ENCODE measurements around the gene TUBGCP2.

TUBGCP2 gene

DNA sequence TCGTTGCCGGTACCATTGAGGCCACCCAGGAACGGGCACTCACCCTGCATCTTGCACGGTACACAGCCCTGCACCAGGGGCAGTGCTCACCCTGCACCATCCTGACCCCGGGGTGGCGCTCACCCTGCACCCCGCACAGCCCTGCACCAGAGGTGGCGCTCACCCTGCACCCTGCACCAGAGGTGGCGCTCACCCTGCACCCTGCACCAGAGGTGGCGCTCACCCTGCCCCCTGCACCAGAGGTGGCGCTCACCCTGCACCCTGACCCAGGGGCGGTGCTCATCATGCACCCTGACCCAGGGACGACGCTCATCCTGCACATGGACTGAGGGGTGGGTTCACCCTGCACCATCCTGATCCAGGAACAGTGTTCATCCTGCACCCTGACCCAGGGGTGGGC, 6.4 kb downstream of the TUBGCP2 start:
- Histone ChIP-seq H3K9me3 (ENCODE audit: control insufficient read depth, insufficient read depth, low read depth, low read length) (no peaks in the 10 kb centered on the region), H3K4me3 (ENCODE audit: low read depth, low read length) (no peak overlapping the region), H3K36me3 (ENCODE audit: control insufficient read depth in 2 of 2, insufficient read depth in 1 of 2, low read length in 2 of 2) (peaks cover 18 to 69% of the 10 kb centered on the region in 2 experiments; a peak in 2 of 3 replicates), H3K27ac (ENCODE audit: extremely low read depth, low read depth, low read length) (no peak overlapping the region), H3K4me1 (ENCODE audit: control insufficient read depth, insufficient read depth, low read length) (no peaks in the 10 kb centered on the region)
- TF ChIP-seq, protein P1, sequence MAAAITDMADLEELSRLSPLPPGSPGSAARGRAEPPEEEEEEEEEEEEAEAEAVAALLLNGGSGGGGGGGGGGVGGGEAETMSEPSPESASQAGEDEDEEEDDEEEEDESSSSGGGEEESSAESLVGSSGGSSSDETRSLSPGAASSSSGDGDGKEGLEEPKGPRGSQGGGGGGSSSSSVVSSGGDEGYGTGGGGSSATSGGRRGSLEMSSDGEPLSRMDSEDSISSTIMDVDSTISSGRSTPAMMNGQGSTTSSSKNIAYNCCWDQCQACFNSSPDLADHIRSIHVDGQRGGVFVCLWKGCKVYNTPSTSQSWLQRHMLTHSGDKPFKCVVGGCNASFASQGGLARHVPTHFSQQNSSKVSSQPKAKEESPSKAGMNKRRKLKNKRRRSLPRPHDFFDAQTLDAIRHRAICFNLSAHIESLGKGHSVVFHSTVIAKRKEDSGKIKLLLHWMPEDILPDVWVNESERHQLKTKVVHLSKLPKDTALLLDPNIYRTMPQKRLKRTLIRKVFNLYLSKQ (tag by site-specific recombination; IDR thresholded peaks at IDR 0.05; ENCODE audit: borderline replicate concordance): no peak
- TF ChIP-seq SALL2 (tag by site-specific recombination; IDR thresholded peaks at IDR 0.05; ENCODE audit: borderline replicate concordance) (no peak), ZSCAN30 (tag by site-specific recombination; IDR thresholded peaks at IDR 0.05) (no peak), BCL11A (tag by site-specific recombination; IDR thresholded peaks at IDR 0.05; ENCODE audit: low read depth) (no peak)
- TF ChIP-seq, protein P2, sequence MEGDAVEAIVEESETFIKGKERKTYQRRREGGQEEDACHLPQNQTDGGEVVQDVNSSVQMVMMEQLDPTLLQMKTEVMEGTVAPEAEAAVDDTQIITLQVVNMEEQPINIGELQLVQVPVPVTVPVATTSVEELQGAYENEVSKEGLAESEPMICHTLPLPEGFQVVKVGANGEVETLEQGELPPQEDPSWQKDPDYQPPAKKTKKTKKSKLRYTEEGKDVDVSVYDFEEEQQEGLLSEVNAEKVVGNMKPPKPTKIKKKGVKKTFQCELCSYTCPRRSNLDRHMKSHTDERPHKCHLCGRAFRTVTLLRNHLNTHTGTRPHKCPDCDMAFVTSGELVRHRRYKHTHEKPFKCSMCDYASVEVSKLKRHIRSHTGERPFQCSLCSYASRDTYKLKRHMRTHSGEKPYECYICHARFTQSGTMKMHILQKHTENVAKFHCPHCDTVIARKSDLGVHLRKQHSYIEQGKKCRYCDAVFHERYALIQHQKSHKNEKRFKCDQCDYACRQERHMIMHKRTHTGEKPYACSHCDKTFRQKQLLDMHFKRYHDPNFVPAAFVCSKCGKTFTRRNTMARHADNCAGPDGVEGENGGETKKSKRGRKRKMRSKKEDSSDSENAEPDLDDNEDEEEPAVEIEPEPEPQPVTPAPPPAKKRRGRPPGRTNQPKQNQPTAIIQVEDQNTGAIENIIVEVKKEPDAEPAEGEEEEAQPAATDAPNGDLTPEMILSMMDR (tag by site-specific recombination; IDR thresholded peaks at IDR 0.05): peak; percentile 24; the same call in 1 of the 2 replicates
- TF ChIP-seq, protein P3, sequence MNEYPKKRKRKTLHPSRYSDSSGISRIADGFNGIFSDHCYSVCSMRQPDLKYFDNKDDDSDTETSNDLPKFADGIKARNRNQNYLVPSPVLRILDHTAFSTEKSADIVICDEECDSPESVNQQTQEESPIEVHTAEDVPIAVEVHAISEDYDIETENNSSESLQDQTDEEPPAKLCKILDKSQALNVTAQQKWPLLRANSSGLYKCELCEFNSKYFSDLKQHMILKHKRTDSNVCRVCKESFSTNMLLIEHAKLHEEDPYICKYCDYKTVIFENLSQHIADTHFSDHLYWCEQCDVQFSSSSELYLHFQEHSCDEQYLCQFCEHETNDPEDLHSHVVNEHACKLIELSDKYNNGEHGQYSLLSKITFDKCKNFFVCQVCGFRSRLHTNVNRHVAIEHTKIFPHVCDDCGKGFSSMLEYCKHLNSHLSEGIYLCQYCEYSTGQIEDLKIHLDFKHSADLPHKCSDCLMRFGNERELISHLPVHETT (tag by site-specific recombination; IDR thresholded peaks at IDR 0.05): no peak
- CTCF ChIA-PET: no interaction called here
- POLR2A ChIA-PET: interaction anchor here (1.7 kb wide), 1 partner anchor 39 kb away, joined by 3 read pairs; no protein-coding TSS in a partner anchor

DNA sequence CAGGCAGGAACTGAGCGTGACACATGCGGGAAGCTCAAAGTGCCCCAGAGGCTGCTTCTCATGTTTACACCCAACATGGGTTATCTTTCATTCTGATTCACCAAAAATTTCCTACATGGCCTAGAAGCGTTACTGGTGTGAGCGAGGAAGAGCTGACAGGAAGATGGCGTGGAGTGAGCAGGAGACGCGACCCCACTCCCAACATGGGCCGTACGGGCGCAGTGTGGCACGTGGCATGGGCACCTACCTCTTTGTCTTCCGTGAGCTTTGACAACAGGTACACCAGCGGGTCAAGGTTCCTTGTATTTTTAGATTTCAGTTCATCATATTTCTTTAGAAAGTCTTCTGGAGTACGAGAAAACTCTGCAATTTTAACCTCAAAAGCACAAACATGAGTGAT, 8.9 kb downstream of the TUBGCP2 start:
- TF ChIP-seq ZNF621 (tag by site-specific recombination; IDR thresholded peaks at IDR 0.05) (no peak), ZNF24 (tag by site-specific recombination; IDR thresholded peaks at IDR 0.05) (no peak), ZNF132 (tag by site-specific recombination; IDR thresholded peaks at IDR 0.05; ENCODE audit: borderline replicate concordance) (no peak), ZNF623 (tag by site-specific recombination; IDR thresholded peaks at IDR 0.05) (no peak), ZNF19 (tag by site-specific recombination; IDR thresholded peaks at IDR 0.05; ENCODE audit: low read depth) (no peak), ZNF140 (tag by site-specific recombination; IDR thresholded peaks at IDR 0.05) (no peak)
- TF ChIP-seq, protein P4, sequence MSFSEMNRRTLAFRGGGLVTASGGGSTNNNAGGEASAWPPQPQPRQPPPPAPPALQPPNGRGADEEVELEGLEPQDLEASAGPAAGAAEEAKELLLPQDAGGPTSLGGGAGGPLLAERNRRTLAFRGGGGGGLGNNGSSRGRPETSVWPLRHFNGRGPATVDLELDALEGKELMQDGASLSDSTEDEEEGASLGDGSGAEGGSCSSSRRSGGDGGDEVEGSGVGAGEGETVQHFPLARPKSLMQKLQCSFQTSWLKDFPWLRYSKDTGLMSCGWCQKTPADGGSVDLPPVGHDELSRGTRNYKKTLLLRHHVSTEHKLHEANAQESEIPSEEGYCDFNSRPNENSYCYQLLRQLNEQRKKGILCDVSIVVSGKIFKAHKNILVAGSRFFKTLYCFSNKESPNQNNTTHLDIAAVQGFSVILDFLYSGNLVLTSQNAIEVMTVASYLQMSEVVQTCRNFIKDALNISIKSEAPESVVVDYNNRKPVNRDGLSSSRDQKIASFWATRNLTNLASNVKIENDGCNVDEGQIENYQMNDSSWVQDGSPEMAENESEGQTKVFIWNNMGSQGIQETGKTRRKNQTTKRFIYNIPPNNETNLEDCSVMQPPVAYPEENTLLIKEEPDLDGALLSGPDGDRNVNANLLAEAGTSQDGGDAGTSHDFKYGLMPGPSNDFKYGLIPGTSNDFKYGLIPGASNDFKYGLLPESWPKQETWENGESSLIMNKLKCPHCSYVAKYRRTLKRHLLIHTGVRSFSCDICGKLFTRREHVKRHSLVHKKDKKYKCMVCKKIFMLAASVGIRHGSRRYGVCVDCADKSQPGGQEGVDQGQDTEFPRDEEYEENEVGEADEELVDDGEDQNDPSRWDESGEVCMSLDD (tag by site-specific recombination; IDR thresholded peaks at IDR 0.05): no peak
- TF ChIP-seq, protein P5, sequence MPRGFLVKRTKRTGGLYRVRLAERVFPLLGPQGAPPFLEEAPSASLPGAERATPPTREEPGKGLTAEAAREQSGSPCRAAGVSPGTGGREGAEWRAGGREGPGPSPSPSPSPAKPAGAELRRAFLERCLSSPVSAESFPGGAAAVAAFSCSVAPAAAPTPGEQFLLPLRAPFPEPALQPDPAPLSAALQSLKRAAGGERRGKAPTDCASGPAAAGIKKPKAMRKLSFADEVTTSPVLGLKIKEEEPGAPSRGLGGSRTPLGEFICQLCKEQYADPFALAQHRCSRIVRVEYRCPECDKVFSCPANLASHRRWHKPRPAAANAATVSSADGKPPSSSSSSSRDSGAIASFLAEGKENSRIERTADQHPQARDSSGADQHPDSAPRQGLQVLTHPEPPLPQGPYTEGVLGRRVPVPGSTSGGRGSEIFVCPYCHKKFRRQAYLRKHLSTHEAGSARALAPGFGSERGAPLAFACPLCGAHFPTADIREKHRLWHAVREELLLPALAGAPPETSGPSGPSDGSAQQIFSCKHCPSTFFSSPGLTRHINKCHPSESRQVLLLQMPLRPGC (tag by site-specific recombination; IDR thresholded peaks at IDR 0.05): no peak
- TF ChIP-seq, protein P3 (tag by site-specific recombination; IDR thresholded peaks at IDR 0.05): no peak
- peaks cover 28 to 86% of the 10 kb centered on the region in 2 experiments; a peak in 2 of 3 replicates for H3K36me3 ChIP-seq (ENCODE audit: control insufficient read depth in 2 of 2, insufficient read depth in 1 of 2, low read length in 2 of 2)
- ChIA-PET CTCF (interaction anchor here (1.5 kb wide), 1 partner anchor 8 kb away, joined by 5 read pairs; no protein-coding TSS in a partner anchor), POLR2A (no interaction called here)
- no peak overlapping the region for H3K27ac ChIP-seq (ENCODE audit: extremely low read depth, low read depth, low read length)
- no peak overlapping the region for H3K4me3 ChIP-seq (ENCODE audit: low read depth, low read length)
- no peaks in the 10 kb centered on the region for H3K9me3 ChIP-seq (ENCODE audit: control insufficient read depth, insufficient read depth, low read depth, low read length)
- no peaks in the 10 kb centered on the region for H3K4me1 ChIP-seq (ENCODE audit: control insufficient read depth, insufficient read depth, low read length)

All from HEK293 (cell line).